ENCODE results near the gene UNK.

GRCh38 chr17:75752802-75753513, 31.6 kb upstream of the UNK start:
- TF ChIP-seq CTCF (IDR thresholded peaks at IDR 0.05) (no peak), POLR2A (IDR thresholded peaks at IDR 0.05) (no peak)
